HG02798 (cell line): ENCODE data around the gene ETV6.
A peak's percentile ranks its signal among the peaks of the same experiment; 100 is the strongest.
"Not testable (repeated sequence)": the region's sequence is repeated elsewhere in the genome, so short reads cannot be mapped to it uniquely, and the experiment has no call there.

Source experiments
- ATAC-seq: cut with Tn5 transposase; IDR thresholded peaks from one replicate; pipeline ENCODE4 v1.9.1; 2021; ENCODE audit warnings: mild to moderate bottlenecking; ENCODE audit not compliant: unreplicated experiment, poor library complexity

Gene ETV6

GRCh38 chr12:11894890-11895289, 245.4 kb downstream of the ETV6 start:
- no peak for ATAC-seq

DNA sequence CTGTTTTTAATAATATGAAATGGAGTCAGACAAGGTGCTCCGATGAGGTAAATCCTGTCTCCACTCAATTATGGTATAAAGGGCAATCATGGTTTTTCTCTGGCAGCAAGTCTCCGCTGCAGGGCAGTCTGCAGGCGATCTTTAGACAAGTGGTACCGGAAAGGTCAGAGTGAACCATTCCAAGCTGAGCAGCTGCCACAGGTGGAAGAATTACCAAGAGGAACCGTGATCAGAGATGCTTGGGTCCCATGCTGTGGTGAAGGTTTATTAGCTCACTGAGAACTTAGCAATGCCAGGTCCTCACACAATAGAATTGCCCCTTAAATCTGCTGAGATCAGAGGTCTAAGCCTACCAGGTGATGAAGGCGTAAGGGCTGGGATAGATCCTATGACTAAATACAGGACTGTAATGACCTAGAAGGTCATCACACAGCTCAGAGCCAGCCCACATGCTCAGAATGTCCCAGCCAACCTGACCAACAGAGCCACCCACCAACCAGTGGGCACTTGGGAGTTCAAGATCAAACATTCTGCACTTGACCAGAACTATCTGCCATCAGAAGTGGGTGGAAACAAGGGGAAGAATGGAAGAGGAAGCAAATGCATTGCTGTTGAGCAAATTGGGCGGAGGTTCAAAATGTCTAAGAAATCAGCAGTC, 246.1 kb downstream of the ETV6 start:
- ATAC-seq = no peak

DNA sequence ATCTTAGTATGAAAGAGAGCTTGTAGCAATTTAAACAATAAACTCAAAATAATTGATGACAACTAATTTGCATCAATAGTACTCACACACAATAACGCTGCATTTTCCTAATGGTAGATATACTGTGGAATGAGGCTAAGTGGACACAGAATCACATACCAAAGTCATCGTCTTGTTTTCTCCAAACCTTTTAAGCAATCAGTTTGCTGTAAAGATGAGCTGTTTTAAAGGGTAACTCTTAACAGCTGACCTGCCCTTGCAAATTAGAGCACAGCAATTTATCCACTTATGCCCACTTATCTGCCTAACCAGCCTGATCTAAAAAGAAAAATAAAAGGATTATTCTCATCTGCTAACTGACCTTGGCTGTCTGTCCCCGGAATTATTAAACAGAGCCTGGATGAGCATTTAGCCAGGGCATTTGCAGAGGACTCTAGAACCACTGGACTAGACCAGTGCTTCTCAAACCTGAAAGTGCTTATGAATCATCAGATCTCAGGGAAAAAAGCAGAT, 247.0 kb downstream of the ETV6 start:
- no peak for ATAC-seq

- no peak for ATAC-seq
These were observed 248.4 kb downstream of the ETV6 start for GRCh38 chr12:11897923-11898322.

GRCh38 chr12:11901701-11902524, 252.4 kb downstream of the ETV6 start:
- peak; percentile 53 for ATAC-seq

DNA sequence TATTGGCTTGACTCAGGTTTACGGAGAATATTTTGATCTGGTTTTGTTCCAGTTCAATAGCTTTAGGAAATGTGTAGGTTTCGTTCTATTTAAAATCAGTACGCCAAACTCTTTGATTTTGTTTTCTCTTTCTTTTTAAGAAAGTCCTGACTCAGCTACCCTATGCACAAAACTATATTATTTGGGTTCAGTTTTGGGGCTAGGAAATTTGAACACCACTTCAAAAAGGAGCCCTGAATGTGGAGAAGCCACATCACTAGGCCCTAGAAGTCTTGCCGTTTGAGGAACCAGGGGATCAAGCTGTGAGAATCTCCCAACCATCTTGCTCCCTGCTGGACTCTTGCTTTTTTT, 253.0 kb downstream of the ETV6 start:
- ATAC-seq = no peak

- no peak for ATAC-seq
These were observed 254.7 kb downstream of the ETV6 start for GRCh38 chr12:11904124-11904523.

- ATAC-seq = no peak
These were observed 256.1 kb downstream of the ETV6 start for GRCh38 chr12:11905534-11905933.

GRCh38 chr12:11906286-11906935, 256.9 kb downstream of the ETV6 start:
- no peak for ATAC-seq

DNA sequence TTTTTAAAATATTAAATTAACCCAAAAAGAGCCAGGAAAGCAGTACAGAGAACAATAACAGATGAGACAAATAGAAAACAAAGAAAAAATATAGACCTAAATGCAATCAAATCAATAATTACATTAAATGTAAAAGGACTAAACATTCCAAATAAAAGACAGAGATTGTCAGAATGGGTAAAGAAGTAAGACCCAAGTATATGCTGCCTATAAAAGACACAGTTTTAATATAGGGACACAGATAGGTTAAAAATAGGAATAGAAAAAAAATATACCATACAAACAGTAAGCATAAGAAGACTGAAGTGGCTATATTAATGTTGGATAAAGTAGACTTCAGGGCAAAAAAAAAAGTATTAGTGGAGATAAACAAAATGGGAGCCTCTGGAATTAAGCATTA, 258.2 kb downstream of the ETV6 start:
- ATAC-seq = no peak

- ATAC-seq = not testable (repeated sequence)
These were observed 259.9 kb downstream of the ETV6 start for GRCh38 chr12:11909406-11909805.

GRCh38 chr12:11916113-11916512, 266.6 kb downstream of the ETV6 start:
- ATAC-seq = no peak

- ATAC-seq = no peak
These were observed 267.3 kb downstream of the ETV6 start for GRCh38 chr12:11916771-11917170.

DNA sequence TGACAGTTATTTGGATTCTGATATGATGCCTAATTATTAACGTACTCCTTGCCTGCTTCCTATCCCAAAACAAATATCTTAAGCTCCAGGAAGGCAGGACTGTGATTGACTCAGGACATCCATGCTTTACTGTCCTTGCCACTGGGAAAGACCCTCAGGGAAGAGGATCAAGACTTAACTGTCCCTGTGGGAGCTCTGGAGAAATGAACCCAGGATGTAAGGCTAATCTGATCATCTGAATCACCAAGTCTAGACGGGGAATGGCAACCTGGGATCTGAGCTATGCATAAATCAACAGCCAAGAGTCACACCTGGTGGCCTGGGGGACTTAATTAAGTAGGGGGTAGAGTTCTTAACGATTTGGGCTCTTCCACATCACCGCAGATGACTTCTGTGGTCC, 268.0 kb downstream of the ETV6 start:
- ATAC-seq = no peak

- ATAC-seq = no peak
These were observed 270.8 kb downstream of the ETV6 start for GRCh38 chr12:11920231-11920630.

DNA sequence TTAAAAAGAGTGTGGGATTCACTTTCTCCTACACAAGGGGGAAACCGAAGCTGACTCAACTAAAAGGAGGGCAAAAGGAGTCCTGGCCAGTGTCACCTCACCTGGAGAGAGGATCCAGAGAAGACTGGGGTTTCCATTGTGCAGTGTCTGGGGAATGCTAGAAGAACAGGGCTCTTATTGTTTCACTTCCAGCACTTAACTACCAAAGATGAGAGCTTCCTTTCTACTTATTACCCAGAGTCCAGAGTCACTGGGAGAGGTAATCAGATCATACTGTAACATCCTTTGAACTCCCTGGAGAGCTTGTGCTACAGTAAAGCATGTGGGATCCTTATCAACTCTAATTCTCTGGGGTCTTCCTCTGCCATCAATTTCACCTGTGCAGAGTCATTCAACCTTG, 272.9 kb downstream of the ETV6 start:
- ATAC-seq = no peak

DNA sequence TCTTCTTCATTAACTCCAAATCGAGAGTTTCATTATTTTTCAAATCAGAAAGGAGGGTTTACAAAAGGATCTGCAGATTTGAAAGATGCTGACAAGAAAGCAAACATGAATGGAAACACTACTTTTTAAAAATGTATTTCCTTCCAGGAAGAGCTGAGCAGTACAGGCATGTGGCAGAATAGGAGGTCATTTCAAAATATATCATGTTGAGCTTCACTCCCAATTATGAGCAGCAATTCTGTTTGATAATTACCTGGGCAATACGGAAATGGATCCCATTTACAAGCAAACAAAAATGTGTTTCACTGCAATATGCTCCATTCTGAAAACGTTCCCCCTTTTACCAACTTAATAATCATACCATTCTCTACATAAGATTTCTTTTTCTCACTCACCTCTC, 273.6 kb downstream of the ETV6 start:
- no peak for ATAC-seq

DNA sequence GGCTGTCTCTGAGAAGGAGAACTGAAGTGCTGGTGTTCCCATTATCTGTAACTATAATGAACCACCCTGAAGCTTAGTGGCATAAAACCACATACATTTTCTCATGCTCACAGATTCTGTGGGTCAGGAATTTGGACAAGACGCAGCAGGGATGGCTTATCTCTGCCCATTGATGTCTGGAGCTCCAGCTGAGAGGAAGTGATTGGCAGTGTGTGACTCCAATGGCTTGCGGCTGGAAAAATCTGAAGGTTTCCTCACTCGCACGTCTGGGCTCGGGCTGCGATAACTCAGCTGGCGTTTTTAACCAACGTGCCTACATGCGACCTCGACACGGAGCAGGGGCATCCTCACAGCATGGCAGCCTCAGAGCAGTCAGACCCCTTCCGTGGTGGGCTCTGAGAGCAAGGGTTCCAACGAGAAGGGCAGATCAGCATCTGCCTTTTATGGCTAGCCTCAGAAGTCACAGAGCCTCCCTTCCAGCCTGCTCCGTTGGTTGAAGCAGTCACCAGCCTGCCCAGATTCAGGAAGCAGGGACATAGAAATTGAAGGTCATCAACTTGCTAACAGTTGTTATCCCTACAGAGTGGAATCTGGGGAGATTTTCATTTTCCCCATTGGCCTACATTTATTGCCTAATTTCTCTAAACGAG, 277.9 kb downstream of the ETV6 start:
- ATAC-seq = no peak

DNA sequence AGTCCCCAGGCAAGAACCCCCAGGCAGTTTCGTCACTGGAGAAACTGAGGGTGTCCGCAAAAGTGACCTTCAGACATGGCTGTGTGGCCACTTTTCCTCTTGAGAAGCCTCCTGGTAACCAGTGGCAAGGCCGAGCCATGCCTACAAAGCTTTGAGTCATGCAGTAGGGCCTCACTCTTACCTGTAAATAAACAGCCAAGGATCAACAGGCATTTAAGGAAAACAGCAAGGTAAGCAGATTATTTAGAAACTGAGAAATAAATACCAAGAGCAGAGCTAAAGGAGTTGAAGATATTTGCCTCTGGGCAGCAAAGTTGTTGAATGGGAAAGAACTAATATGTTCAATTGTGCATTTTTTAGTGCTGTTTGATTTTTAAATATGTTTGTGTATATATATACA, 280.2 kb downstream of the ETV6 start:
- ATAC-seq = no peak

- no peak for ATAC-seq
These were observed 289.7 kb downstream of the ETV6 start for GRCh38 chr12:11939223-11939622.
